Measurements from ENCODE around the gene PGM1. TPM values are rescaled to one million over a fixed set of nuclear protein-coding genes. Genes with fewer than 3 reads are reported as not detected.

Gene PGM1
- total RNA-seq, 6 experiments from 2014 or later, result 31.6 to 46.2 (median 32.9) TPM

DNA sequence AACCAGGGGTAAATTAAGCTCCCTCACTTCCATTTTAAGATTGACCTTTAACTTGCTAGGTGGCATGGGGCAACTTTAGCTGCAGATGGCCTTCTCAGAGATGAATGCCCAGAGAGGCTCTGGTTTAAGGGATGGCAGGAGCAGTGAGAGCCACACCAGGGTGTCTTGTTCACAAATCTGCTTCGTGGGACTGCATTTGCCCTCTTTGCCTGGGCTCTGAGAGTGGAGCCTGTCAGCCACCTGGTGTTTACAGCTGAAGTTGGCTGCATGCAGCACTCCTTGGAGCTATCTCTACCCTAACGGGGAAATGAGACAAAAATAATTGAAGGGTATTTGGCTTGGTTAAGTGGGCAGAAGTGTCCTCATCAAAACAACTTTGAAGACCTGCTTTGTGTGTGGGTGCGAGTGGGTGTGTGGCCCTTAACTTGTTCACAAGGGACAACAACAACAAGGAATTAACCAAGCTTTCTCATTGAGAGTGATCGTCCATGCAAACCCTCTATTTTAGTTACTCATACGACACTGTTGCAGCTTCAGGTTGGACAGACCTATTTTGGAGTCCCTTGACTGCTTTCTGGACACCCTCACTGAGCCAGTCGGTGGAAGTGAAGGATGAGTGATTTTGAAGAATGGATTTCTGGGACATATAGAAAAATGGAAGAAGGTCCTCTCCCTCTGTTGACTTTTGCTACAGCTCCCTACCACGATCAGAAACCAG is 29.8 kb downstream of the PGM1 start:
- Mint-ChIP-seq H3K4me3 (no peak overlapping the region), H3K27me3 (ENCODE audit: insufficient read depth) (no peaks in the 10 kb centered on the region), H3K36me3 (ENCODE audit: low read depth) (peaks cover 4% of the 10 kb centered on the region; the same call in 1 of the 2 replicates), H3K9me3 (no peaks in the 10 kb centered on the region), H3K27ac (no peak overlapping the region), H3K4me1 (ENCODE audit: low read depth) (peaks cover 30% of the 10 kb centered on the region)
- TF ChIP-seq, protein P1, sequence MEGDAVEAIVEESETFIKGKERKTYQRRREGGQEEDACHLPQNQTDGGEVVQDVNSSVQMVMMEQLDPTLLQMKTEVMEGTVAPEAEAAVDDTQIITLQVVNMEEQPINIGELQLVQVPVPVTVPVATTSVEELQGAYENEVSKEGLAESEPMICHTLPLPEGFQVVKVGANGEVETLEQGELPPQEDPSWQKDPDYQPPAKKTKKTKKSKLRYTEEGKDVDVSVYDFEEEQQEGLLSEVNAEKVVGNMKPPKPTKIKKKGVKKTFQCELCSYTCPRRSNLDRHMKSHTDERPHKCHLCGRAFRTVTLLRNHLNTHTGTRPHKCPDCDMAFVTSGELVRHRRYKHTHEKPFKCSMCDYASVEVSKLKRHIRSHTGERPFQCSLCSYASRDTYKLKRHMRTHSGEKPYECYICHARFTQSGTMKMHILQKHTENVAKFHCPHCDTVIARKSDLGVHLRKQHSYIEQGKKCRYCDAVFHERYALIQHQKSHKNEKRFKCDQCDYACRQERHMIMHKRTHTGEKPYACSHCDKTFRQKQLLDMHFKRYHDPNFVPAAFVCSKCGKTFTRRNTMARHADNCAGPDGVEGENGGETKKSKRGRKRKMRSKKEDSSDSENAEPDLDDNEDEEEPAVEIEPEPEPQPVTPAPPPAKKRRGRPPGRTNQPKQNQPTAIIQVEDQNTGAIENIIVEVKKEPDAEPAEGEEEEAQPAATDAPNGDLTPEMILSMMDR (IDR thresholded peaks at IDR 0.05), result no peak
- DNase-seq, result no peak

DNA sequence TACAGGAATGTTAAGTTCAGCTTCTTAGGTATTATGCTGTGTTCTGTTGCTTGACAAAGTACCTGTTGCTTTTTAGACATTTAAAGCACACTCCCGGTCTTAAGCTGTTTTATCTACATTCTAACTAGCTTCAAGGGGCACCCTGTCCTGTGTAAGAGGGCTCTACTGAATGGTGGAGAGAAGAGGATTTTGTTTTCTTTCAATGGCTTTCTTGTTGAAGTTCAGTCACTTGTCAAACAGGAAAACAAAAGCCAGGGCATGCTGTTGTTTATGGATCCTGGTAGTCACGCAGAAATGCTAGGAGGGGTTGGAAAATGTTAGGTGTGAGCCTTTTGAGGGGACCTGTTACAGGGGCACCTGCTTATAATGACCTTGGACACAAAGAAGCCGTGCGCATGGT is 30.7 kb downstream of the PGM1 start:
- TF ChIP-seq, protein P1 (IDR thresholded peaks at IDR 0.05), result no peak
- Mint-ChIP-seq H3K4me3 (no peak overlapping the region), H3K27ac (no peak overlapping the region), H3K4me1 (ENCODE audit: low read depth) (peaks cover 27% of the 10 kb centered on the region), H3K27me3 (ENCODE audit: insufficient read depth) (no peaks in the 10 kb centered on the region), H3K9me3 (no peaks in the 10 kb centered on the region), H3K36me3 (ENCODE audit: low read depth) (peaks cover 4% of the 10 kb centered on the region; the same call in 1 of the 2 replicates)
- DNase-seq, result no peak

DNA sequence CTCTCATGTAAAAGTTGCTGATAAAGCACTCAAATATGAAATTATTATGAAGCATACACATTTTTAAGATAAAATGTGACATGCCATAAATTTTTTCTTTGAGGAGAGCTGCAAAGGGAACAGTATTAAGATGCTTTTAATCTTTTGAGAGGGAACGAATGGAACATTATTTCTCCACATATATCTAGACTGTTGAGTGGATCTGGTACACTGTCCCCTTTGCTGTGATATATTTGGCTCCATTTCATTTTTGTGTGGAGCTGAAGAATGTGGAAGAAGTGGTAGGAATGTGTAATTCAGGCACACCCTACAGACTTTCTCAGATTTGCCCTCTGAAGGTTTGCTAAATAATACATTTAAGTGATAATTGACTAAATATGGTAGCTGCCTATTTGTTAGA is 31.7 kb downstream of the PGM1 start:
- no peak overlapping the region for H3K27ac Mint-ChIP-seq
- DNase-seq, result peak; percentile 20
- no peak overlapping the region for H3K4me3 Mint-ChIP-seq
- H3K4me1 Mint-ChIP-seq (ENCODE audit: low read depth), result peaks cover 29% of the 10 kb centered on the region
- no peaks in the 10 kb centered on the region for H3K9me3 Mint-ChIP-seq
- no peaks in the 10 kb centered on the region for H3K27me3 Mint-ChIP-seq (ENCODE audit: insufficient read depth)
- H3K36me3 Mint-ChIP-seq (ENCODE audit: low read depth), result peaks cover 4% of the 10 kb centered on the region; the same call in 1 of the 2 replicates
- TF ChIP-seq, protein P1 (IDR thresholded peaks at IDR 0.05), result peak; percentile 64

DNA sequence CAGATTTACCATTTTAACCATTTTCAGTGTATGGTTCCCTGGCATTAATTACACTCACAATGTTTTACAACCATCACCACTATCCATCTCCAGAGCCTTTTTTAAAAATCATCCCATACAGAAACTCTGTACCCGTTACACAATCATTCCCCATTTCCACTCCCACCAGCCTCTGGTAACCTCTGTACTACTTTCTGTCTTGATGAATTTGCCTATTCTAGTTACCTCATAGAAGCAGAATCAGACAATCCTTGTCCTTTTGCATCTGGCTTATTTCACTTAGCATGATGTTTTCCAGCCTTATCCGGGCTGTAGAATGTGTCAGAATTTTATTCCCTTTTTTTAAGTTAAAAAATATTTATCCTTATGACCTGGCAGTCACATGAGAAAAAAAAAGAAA is 33.0 kb downstream of the PGM1 start:
- no peak overlapping the region for H3K4me3 Mint-ChIP-seq
- H3K9me3 Mint-ChIP-seq, result no peaks in the 10 kb centered on the region
- H3K4me1 Mint-ChIP-seq (ENCODE audit: low read depth), result peaks cover 42% of the 10 kb centered on the region
- TF ChIP-seq, protein P1 (IDR thresholded peaks at IDR 0.05), result no peak
- no peak overlapping the region for H3K27ac Mint-ChIP-seq
- H3K27me3 Mint-ChIP-seq (ENCODE audit: insufficient read depth), result no peaks in the 10 kb centered on the region
- peaks cover 4% of the 10 kb centered on the region; the same call in 1 of the 2 replicates for H3K36me3 Mint-ChIP-seq (ENCODE audit: low read depth)
- DNase-seq, result no peak

DNA sequence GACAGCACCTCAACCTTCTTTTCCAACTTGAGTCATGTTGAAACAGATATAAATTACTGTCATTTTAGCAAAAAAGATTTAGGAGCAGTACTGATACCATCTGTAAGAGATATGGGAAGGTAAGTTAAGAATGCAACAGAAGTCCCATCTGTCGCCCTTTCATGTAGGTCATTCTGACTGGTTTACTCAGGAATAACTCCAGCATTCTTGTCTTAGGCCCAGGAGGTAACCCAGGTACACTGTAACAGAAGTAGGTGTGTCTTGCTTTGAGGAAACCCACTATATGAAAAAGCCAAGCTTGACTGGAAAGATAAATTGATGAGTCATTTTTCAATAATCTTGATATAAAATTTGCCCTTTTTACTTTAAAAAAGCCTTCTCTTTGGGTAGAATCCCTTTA is 35.4 kb downstream of the PGM1 start:
- Mint-ChIP-seq H3K36me3 (ENCODE audit: low read depth) (peaks cover 11% of the 10 kb centered on the region), H3K27ac (no peak overlapping the region), H3K4me1 (ENCODE audit: low read depth) (peaks cover 49% of the 10 kb centered on the region), H3K4me3 (no peak overlapping the region), H3K27me3 (ENCODE audit: insufficient read depth) (no peaks in the 10 kb centered on the region), H3K9me3 (no peaks in the 10 kb centered on the region)
- no peak for DNase-seq
- TF ChIP-seq, protein P1 (IDR thresholded peaks at IDR 0.05), result no peak

Measured in HFFc6 (cell line).